Dermis microvascular lymphatic vessel endothelial cell (primary cell): ENCODE results near the gene FAM161B. TPM values are rescaled to one million over a fixed set of nuclear protein-coding genes. Genes with fewer than 3 reads are reported as not detected.

Experiments
- DNase-seq, 2 donors: peaks; one replicate each; pipeline versions ENCODE4 v3.0.0 to v3.0.0-alpha.2; 2010; ENCODE audit warnings: low read depth in 2 of 2
- total RNA-seq: library from RNA; depleted of rRNA; stranded (reverse); fragments of >200 nt; gene quantifications from 2 replicates; pipeline ENCODE4 v1.2.1, GENCODE V29; 2014

The FAM161B gene
- total RNA-seq, 1 donor from 2014 or later, result 1.2 TPM

- no peak for DNase-seq
Observed at GRCh38 chr14:73884438-73885190, 65.3 kb downstream of the FAM161B start.

Other genes with a start within 250 kb of the FAM161B start
- gene PNMA1, start 235.7 kb downstream of the FAM161B start, total RNA-seq, result 13.5 and 15.9 TPM in 2 replicates
- 0.76 and 1.7 TPM in 2 replicates for gene PTGR2, start 98.3 kb downstream of the FAM161B start, total RNA-seq
- 43.8 and 47.5 TPM in 2 replicates for gene ZNF410, start 63.2 kb downstream of the FAM161B start, total RNA-seq
- 14.5 and 18.8 TPM in 2 replicates for gene COQ6, start 208 bp upstream of the FAM161B start, total RNA-seq
- 5.3 and 5.9 TPM in 2 replicates for gene ENTPD5, start 69.2 kb upstream of the FAM161B start, total RNA-seq
- gene BBOF1, start 69.3 kb upstream of the FAM161B start, total RNA-seq, result 0.76 and 0.77 TPM in 2 replicates
- gene ALDH6A1, start 134.4 kb upstream of the FAM161B start, total RNA-seq, result 16.3 and 16.9 TPM in 2 replicates
- gene LIN52, start 134.9 kb upstream of the FAM161B start, total RNA-seq, result 7.7 and 10.6 TPM in 2 replicates